Gastroesophageal sphincter (tissue), 4 donors: Measurements from ENCODE around the gene IPO4. TPM values are rescaled to one million over a fixed set of nuclear protein-coding genes. Genes with fewer than 3 reads are reported as not detected.
A peak's percentile ranks its signal among the peaks of the same experiment; 100 is the strongest.

Experiments used
- ATAC-seq: fragments of 150-250 bp; one replicate; pipeline ENCODE4 v1.9.1; 2016; ENCODE audit warnings: mild to moderate bottlenecking, moderate library complexity
- H3K27ac ChIP-seq, 4 donors: fragments of 200-600 bp; sonication (generic) in 3 of 4; 1 replicate in 3 of 4; 2 replicates in 1 of 4; pipeline ENCODE4 v1.5.1; 2016 to 2019
- H3K27me3 ChIP-seq: fragments of 200-600 bp; sonication (generic); one replicate; pipeline ENCODE4 v1.5.1; 2019
- H3K36me3 ChIP-seq, 2 donors: fragments of 200-600 bp; sonication (generic); one replicate each; pipeline ENCODE4 v1.5.1; 2019; ENCODE audit warnings: control low read depth in 1 of 2
- H3K4me1 ChIP-seq, 3 donors: fragments of 200-600 bp; sonication (generic); 1 replicate in 2 of 3; 2 replicates in 1 of 3; pipeline ENCODE4 v1.5.1; 2016 to 2019; ENCODE audit warnings: control low read depth in 2 of 3
- H3K4me3 ChIP-seq, 2 donors: fragments of 200-600 bp; sonication (generic); one replicate each; pipeline ENCODE4 v1.5.1; 2019; ENCODE audit warnings: mild to moderate bottlenecking in 1 of 2, moderate library complexity in 1 of 2
- H3K9me3 ChIP-seq, 3 donors: fragments of 200-600 bp; sonication (generic); one replicate each; pipeline ENCODE4 v1.5.1; 2017 to 2019; ENCODE audit warnings: control low read depth in 2 of 3
- EP300 ChIP-seq: sonication (generic); formaldehyde crosslinking; IDR thresholded peaks from one replicate; pipeline ENCODE4 v1.6.1; 2017; ENCODE audit warnings: antibody characterized with exemption, mild to moderate bottlenecking
- POLR2A ChIP-seq, 2 donors: fragments of 450-650 bp; IDR thresholded peaks; one replicate each; pipeline ENCODE4 v1.6.1; 2017; ENCODE audit warnings: antibody characterized with exemption in 2 of 2, mild to moderate bottlenecking in 2 of 2, moderate library complexity in 1 of 2
- POLR2AphosphoS5 ChIP-seq: sonication (generic); formaldehyde crosslinking; IDR thresholded peaks from one replicate; pipeline ENCODE4 v1.6.1; 2017; ENCODE audit warnings: antibody characterized with exemption
- WGBS, 2 donors: methylation state at CpG; one replicate each; pipeline ENCODE4 v1.1.5; 2018; ENCODE audit warnings: low coverage in 1 of 2; 5-methylcytosine and 5-hydroxymethylcytosine counted together
- total RNA-seq, 4 donors: library from RNA; depleted of rRNA; stranded (reverse); fragments of >200 nt; gene quantifications; one replicate each; pipeline ENCODE4 v1.1.0, GENCODE V29; 2016
- TF ChIP-seq, protein P1 (sequence below), 4 experiments: fragments of 200-600 bp in 2 of 4; fragments of 450-650 bp in 2 of 4; sonication (generic) in 1 of 4; IDR thresholded peaks; one replicate each; pipeline ENCODE4 v1.5.1; 2017 to 2019; ENCODE audit warnings: antibody characterized with exemption in 4 of 4, mild to moderate bottlenecking in 2 of 4, moderate library complexity in 2 of 4

Gene IPO4
- total RNA-seq, 4 donors from 2014 or later, result 16.8 to 31.6 (median 27.0) TPM

DNA sequence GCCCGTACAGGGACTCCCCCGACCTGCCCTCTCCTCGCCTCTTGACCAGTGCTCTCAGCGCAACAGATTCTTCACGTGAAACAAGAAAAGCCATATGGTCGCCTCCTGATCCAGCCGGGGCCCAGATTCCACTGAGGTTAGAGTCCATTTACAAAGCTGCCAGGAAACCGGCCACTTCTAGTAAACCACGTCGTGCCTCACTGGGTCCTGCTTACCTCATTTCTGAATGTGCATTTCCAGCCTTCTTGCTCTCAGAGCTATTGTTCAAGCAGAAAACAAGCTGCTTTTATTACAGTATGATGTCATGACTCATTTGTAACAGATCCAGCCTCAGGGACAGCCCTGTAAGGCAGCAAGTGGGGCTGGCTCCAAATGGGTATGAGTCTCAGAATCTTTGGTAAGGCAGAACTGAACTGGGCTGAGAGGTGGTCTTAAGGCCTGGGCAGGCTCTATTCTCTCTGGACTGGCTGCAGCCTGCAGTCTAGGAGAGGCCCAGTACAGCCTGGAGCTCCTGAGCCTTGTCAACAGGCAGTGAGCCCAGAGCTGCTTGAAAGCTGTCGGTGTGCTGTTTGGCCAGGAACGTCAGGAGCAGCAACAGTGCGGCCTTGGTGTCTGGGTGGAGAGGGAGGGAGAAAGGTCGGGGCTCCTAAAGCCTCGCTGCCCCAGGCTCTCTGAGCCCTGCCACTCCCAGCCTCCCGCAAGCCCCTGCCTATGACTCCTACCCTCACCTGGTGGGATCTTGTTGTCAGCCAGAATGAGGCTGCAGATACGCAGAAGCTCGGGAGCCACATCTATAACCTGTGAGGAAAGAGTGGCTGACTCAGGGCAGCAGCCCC lies 8.4 kb downstream of the IPO4 start:
- Histone ChIP-seq H3K36me3 (peaks cover 0 to 90% of the 10 kb centered on the region in 2 donors), H3K27ac (peak overlapping the region; percentile 26 to 74 (median 72)), H3K4me3 (no peak overlapping the region), H3K9me3 (no peaks in the 10 kb centered on the region), H3K4me1 (peaks cover 0 to 14% (median 4%) of the 10 kb centered on the region in 3 donors), H3K27me3 (no peaks in the 10 kb centered on the region)
- peak; percentile 69 for ATAC-seq
- WGBS, 2 donors, result 47 to 72% methylated on average over 2 to 4 of the region's 18 CpGs
- TF ChIP-seq POLR2AphosphoS5 (peak; percentile 12), EP300 (no peak)

DNA sequence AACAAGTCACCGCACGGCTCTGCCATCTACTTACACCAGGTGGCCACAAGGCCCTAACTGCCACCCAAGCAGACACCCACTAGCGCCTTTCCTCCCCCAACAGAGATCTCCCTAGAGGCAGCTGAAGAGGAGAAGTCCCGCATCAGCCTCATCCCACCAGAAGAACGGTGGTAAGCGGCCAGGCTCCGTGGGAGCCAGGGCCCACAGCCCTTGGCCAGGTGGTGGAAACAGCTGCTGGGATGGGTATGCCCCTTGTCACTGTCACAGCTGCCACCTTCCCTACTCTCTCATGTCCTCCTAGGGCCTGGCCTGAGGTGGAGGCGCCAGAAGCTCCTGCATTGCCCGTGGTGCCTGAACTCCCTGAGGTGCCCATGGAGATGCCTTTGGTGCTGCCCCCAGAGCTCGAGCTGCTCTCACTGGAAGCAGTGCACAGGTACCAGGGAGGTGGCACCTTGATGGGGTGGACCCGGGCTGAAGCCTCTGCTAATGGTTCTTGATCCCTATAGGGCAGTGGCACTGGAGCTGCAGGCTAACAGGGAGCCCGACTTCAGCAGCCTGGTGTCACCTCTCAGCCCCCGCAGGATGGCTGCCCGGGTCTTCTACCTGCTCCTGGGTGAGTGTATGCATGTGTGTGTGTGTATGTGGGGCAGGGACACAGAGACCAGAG lies 9.2 kb downstream of the IPO4 start:
- WGBS, 2 donors, result 79% methylated on average over 4 of the region's 14 CpGs; no CpG with 5 or more reads in 1 of the 2 donors
- H3K9me3 ChIP-seq, result no peaks in the 10 kb centered on the region
- peaks cover 0 to 14% (median 4%) of the 10 kb centered on the region in 3 donors for H3K4me1 ChIP-seq
- H3K36me3 ChIP-seq, result peaks cover 0 to 82% of the 10 kb centered on the region in 2 donors
- no peaks in the 10 kb centered on the region for H3K27me3 ChIP-seq
- peak overlapping the region; percentile 26 to 74 (median 72) for H3K27ac ChIP-seq
- ATAC-seq, result no peak
- no peak overlapping the region for H3K4me3 ChIP-seq
- TF ChIP-seq EP300 (no peak), POLR2A (IDR thresholded peaks at IDR 0.05) (no peak), POLR2AphosphoS5 (no peak)
- TF ChIP-seq, protein P1, sequence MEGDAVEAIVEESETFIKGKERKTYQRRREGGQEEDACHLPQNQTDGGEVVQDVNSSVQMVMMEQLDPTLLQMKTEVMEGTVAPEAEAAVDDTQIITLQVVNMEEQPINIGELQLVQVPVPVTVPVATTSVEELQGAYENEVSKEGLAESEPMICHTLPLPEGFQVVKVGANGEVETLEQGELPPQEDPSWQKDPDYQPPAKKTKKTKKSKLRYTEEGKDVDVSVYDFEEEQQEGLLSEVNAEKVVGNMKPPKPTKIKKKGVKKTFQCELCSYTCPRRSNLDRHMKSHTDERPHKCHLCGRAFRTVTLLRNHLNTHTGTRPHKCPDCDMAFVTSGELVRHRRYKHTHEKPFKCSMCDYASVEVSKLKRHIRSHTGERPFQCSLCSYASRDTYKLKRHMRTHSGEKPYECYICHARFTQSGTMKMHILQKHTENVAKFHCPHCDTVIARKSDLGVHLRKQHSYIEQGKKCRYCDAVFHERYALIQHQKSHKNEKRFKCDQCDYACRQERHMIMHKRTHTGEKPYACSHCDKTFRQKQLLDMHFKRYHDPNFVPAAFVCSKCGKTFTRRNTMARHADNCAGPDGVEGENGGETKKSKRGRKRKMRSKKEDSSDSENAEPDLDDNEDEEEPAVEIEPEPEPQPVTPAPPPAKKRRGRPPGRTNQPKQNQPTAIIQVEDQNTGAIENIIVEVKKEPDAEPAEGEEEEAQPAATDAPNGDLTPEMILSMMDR (IDR thresholded peaks at IDR 0.05), result no peak

DNA sequence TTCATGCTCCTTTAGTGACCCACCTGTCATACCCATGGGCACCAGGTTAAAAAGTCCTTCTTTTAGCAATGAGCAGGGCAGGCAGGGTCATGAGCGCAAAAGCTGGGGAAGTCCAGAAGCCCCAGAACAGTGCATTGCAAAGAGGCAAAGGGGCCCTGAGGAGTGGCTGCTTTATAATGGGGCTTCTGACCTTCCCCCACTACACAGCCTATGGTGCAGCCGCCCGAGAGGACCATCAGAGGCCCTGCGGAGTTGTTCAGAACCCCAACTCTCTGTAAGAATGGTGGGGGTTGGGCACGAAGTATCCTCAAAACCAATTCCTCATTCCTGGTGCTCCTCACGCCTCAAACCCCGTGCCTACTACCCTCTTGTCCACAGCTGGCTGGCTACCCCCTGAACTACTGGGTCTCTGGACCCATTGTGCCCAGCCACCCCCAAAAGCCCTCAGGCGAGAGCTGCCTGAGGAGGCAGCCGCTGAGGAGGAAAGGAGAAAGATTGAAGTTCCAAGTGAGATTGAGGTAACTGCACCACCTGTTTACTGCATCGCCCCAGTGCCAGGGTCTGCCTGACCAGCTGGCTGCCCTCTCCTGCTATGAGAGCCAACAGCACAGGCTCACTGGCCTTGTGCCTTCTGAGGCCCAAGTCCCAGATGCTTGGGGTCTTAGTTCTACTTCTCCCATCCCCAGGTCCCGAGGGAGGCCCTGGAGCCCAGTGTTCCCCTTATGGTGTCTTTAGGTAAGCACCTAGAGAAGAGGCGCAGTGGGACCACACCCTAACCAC lies 10.0 kb downstream of the IPO4 start:
- Histone ChIP-seq H3K4me3 (no peak overlapping the region), H3K9me3 (no peaks in the 10 kb centered on the region), H3K27ac (peak overlapping the region in 3 of 4 donors; percentile 69 to 74 (median 74)), H3K27me3 (no peaks in the 10 kb centered on the region), H3K36me3 (peaks cover 0 to 74% of the 10 kb centered on the region in 2 donors), H3K4me1 (peaks cover 0 to 14% (median 4%) of the 10 kb centered on the region in 3 donors)
- TF ChIP-seq, protein P1 (IDR thresholded peaks at IDR 0.05), result no peak
- TF ChIP-seq EP300 (no peak), POLR2A (IDR thresholded peaks at IDR 0.05) (no peak), POLR2AphosphoS5 (no peak)
- ATAC-seq, result no peak
- 80 to 100% methylated on average over 1 of the region's 12 CpGs for WGBS, 2 donors

DNA sequence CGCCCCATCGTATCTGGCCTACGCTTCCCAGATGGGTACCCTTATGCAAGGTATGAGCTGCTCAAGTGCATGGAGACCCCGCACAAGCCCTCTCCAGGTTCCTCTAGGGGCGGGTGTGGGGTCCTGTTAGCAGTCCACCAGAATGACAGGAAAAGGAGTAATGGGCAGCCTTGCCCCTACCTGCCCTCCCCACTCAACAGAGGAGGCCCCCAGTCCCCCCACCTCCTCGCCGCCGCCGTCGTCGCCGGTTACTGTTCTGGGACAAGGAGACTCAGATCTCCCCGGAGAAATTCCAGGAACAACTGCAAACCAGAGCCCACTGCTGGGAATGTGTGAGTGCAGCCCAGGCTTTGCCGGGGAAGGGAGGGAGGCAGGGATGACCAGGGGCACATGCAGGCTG lies 10.7 kb downstream of the IPO4 start:
- H3K27ac ChIP-seq, result no peak overlapping the region
- H3K4me3 ChIP-seq, result no peak overlapping the region
- peaks cover 0 to 67% of the 10 kb centered on the region in 2 donors for H3K36me3 ChIP-seq
- no peaks in the 10 kb centered on the region for H3K27me3 ChIP-seq
- TF ChIP-seq, protein P1 (IDR thresholded peaks at IDR 0.05), result no peak
- TF ChIP-seq EP300, result no peak
- no peak for TF ChIP-seq POLR2A (IDR thresholded peaks at IDR 0.05)
- TF ChIP-seq POLR2AphosphoS5, result no peak
- ATAC-seq, result no peak
- peaks cover 0 to 14% (median 4%) of the 10 kb centered on the region in 3 donors for H3K4me1 ChIP-seq
- 91% methylated on average over 5 of the region's 14 CpGs; no CpG with 5 or more reads in 1 of the 2 donors for WGBS, 2 donors
- H3K9me3 ChIP-seq, result no peaks in the 10 kb centered on the region
